HG03039 (cell line): ENCODE measurements around the gene ZBED3.
A peak's percentile ranks its signal among the peaks of the same experiment; 100 is the strongest.

Experiments
- ATAC-seq: cut with Tn5 transposase; IDR thresholded peaks from one replicate; pipeline ENCODE4 v1.9.1; 2021; ENCODE audit warnings: mild to moderate bottlenecking, moderate library complexity; ENCODE audit not compliant: unreplicated experiment

ZBED3 gene

GRCh38 chr5:77077829-77078176, 9.3 kb downstream of the ZBED3 start:
- no peak for ATAC-seq

- peak; percentile 73 for ATAC-seq
Observed at GRCh38 chr5:77076961-77077828, 9.9 kb downstream of the ZBED3 start.

- ATAC-seq: no peak
Observed at GRCh38 chr5:77074745-77075144, 12.3 kb downstream of the ZBED3 start.

DNA sequence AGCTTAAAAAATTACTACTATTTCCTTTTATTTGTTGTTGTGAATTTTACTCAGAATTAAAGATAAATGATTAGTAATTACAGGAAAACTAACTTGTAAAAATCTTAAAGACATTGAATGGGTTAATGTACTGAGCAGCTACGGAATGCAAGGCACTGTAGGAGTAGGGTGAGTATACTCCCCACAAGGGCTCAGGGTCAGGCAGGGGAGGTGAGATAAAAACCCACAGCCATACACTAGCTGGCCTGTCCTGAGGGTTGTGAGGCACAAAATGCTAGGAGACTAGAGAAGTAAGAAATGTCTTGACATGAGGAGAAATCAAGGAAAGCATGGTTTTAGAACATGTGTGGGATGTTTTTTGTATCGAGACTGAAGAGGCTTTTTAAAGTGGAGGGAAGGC, 13.4 kb downstream of the ZBED3 start:
- no peak for ATAC-seq

DNA sequence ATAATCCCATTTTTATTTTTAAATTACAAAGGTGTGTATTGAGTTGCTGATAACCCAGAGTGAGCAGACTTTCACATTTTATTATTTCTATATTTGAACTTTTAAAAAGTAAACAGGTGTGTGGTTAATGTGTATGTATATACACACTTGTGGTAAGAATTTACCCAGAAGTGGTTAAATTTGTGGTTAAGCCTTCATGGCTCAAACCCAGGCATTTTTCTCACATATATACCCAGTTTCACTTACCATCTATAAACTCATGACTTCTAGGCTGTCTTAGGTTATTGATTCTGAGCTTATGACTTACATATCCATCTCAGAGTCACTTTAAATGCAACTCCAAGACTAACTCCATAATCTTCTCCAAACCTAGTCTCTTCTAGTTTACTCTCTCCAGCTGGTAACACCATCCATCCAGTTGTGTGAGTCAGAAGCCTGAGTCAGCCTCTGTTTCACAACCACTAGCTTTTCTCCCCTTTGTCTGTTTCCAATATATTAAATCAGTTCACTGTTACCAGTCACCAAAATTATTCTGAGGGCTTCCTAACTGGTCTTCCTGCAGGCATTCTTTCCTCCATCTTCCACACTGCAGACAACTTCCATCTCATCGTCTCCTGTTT, 20.2 kb downstream of the ZBED3 start:
- no peak for ATAC-seq

DNA sequence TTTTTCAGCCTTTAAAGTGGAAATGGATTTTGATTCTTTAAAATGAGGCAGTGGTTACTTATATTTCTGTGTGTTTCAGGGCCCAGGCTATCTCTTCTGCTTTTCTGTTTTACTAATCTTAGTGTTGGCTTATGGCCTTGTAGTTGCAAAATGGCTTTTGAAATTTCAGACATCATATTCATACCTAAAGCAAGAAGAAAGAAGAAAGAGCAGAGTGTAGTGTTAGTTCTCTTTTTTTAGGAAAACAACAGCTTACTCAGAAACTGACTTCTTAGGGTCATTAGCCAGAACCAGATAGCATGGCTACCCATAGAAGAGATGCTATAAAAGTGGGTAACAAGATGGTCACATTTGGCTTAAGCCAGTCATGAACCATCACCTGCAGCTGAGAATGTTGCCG, 20.9 kb downstream of the ZBED3 start:
- no peak for ATAC-seq

GRCh38 chr5:77065256-77065655, 21.8 kb downstream of the ZBED3 start:
- no peak for ATAC-seq

- no peak for ATAC-seq
Observed at GRCh38 chr5:77064040-77064439, 23.0 kb downstream of the ZBED3 start.

DNA sequence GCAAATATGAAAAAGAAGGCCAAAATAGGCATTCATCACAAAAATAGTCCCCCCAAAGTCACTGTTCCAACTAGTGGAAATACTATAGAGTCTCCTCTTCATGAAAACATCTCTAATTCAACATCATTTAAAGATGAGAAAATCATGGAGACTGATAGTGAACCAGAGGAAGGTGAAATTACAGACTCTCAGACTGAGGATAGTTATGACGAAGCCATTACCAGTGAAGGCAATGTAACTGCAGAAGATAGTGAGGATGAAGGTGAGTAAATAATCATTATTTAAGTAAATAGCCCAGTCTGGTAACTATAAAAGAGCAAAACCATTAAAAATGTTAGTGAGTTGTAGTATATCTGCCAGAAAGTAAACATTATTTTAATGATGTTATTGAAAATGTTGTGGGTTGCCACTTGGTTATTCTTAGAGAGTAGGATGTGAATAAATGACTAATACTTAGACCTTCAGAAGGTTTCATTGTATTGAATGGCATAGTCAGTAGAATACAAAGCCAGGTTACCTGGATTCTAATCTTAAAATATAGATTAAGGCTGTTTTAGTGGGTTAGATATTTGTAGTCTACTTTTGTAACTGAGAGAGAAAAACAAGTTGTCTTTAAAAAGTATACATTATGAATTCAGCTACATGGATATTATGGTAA, 40.5 kb downstream of the ZBED3 start:
- no peak for ATAC-seq

DNA sequence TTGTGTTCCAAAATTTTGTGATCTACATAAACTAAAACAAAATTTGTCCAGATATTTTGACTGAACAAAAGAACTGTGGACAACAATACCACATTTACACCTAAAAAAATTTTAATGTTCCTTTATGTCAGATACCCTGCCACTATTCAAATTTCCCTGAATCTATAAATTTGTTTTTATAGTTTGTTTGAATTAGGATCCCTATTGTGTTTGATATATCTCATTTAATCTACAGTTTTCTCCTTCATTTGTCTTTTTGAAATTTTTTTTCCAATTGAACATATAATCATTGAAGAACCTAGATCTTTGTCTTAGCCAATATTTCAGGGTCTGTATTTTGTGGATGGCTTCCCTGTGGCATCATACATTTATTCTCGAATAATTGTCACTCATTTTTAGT, 51.1 kb downstream of the ZBED3 start:
- ATAC-seq: no peak

DNA sequence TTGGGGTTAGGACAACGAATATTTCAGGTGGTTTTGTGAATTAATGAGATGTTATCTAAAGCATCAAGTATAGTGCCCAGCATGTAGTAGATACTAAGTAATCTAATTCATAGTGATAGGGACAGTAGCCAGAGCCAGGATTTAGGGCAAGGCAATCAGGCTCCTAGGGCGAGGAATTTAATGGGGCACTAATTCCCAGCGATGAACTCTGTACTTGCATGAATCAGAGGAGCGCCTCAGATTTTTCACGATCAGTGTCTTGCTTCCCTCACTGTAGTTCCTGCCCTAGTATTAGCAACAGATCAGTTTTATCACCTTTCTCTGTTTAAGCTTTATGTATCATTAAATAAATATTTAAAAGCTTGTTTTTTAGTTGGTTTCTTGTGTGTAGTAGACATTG, 53.7 kb downstream of the ZBED3 start:
- ATAC-seq: no peak

- ATAC-seq: no peak
Observed at GRCh38 chr5:77032635-77033034, 54.5 kb downstream of the ZBED3 start.

DNA sequence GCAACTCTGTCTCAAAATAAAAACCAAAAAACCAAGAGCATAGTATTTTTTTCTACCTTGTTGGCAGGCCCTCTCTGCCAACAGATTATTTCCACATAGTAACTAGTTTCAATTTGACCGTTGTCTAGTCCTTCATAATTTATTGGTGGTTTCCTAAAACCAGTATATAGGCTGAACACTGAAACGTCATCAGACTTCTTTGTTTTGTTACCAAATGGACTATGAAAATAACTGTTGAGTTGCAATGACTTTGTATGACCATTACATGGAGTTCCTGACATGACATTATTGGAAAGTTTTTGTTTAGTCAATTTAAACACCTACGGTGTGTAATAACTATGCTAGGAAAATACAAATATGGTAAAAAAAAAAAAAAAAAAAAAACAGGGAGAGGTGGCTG, 55.2 kb downstream of the ZBED3 start:
- ATAC-seq: no peak

DNA sequence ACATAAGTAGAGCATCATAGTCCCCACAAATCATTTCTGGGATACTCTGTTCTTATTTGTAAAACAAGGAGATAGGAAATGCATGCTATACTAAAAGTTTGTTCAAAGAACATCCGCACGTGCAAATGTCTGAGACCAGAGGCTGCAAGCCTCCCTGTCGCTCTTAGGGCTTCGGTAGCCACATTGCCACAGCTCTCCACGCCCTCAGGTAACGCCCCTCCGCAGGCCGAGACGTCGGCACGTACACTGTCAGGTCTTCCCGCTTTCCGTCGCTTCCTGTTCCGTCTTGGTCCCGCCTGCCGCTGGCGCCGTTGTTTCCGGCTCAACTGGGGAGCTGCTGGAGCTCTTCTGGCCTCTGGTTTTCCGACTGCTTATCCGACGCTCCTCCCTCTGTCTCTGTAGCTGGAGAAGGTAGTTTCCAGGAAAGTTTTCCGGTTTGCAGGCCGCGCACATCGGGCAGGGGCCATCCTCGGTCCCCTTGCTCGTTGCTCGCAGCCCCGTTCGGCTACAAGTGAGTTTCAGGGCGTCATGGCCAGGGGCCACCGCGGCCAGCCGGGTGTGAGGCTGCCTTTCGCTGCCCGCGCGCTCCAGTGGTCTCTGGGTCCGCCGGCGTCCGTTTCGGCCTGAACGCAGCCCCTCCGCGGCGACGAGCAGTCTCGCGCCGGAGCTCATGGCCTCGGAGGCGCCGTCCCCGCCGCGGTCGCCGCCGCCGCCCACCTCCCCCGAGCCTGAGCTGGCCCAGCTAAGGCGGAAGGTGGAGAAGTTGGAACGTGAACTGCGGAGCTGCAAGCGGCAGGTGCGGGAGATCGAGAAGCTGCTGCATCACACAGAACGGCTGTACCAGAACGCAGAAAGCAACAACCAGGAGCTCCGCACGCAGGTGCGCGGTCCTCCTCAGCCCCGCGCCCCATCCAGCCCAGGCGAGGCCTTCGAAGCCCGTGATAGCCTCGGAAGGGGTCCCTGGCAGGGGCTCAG, 56.7 kb downstream of the ZBED3 start, which contains the start of gene AGGF1:
AGGF1 (plus strand) TSS at position 308 of the 975 bp plus-strand sequence; CDS start at position 671, 363 bp downstream.
- peak; percentile 99 for ATAC-seq

DNA sequence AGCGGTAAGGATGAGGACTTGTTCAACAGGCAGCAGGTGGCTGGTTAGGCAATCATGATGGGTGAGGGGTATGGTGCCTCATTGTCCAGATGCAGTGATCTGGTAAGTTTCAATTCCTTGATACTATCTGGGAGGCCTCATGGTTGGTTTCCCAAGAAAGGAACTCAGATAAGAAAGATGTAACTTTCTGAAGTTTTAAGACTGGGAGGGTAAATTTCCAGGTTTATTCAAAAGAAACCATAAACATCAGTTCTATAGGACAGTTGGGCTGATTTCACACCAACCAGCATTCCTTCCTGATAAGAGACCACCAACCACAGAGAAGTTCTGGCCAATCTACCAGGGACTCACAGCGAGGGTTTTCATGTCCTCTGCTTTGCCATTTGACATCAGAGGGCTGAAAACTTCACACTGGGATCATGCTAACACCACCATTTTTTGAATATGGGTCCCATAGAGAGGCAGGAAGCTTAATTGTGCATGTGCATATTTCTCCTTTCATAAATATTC, 57.7 kb downstream of the ZBED3 start:
- no peak for ATAC-seq

- no peak for ATAC-seq
Observed at GRCh38 chr5:77028631-77029375, 58.3 kb downstream of the ZBED3 start.

- ATAC-seq: no peak
Observed at GRCh38 chr5:77024490-77024889, 62.6 kb downstream of the ZBED3 start.

DNA sequence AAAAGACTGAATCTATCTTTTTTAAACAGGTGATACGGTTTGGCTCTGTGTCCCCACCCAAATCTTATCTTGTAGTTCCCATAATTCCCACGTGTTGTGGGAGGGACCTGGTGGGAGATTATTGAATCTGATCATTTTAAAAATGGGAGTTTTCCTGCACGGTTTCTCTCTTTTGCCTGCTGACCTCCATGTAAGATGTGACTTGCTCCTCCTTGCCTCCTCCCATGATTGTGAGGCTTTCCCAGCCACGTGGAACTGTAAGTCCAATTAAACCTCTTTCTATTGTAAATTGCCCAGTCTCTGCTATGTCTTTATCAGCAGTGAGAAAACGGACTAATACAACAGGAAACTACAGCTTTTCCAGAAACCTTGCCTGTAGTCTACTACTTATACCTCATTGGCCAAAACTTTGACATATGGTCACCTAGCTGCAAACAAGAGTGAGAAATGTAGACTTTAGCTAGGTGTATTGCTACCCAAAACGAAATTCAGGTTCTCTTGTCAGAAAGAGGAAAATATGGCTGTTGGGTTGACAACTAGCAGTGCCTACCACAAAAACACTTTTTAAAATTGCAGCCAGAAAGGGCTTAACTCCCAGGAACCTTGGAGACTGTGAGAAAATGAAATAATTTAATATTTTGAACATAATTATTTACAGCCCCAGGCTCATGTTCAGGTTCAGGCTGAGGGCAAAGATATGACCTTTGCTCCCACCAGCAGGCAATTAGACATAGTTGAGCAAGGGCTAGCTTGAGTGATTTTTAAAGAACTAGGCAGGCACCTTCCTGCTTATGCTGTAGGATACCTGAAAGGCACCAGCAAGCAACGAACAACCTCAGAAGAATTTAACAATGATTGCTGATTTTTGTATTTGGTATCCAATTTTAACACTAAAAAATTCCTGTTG, 64.3 kb downstream of the ZBED3 start:
- no peak for ATAC-seq
